ENCODE data around the gene WDR4. TPM values are rescaled to one million over a fixed set of nuclear protein-coding genes. Genes with fewer than 3 reads are reported as not detected.
A peak's percentile ranks its signal among the peaks of the same experiment; 100 is the strongest.

Gene WDR4
- total and polyA plus RNA-seq, 10 of the 15 experiments (the other 5 are each of a cell fraction or from before 2014, with no cell fraction given), result 2.1 to 45.3 (median 18.7) TPM

DNA sequence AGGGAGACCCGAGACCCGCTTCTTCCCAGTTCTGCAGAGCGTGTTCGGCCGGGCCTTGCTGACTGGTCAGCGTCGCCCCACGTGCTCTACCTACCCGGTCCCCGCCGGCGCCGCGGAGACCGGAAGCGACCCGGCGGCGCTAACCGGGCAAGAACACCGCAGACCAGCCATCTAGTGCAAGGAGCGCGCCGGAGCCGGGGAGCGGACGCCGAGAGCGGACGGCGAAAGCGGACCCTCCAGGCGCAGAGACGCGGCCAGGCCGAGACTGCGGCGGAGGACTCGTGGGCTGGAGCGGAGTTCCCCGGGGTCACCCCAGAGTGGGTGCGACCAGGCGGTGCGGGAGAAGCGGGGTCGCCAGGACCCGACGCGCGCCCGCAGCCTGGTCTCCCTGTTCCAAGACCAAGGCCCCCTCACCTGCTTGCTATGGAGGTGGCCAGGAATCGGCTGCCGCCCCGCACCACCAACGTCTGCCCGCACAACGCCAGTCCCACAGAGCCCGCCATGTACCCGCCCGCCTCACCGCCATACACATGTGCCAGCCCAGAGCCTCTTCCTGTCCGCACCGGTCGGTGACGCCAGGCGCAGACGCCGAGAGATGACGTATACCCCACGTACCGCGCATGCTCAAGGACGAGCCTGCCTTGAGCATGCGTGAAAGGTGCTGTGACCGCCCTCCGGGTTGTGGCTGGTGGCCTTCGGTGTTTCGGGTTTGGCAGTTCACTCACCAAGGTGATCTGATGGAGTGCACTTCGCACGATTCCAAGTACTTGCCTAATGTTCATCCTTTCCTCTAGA lies at the start of gene WDR4 (continued):
- TF ChIP-seq ETV6 (conservative IDR thresholded peaks at IDR 0.05 in 1 of 2, IDR thresholded peaks at IDR 0.05 in 1 of 2; ENCODE audit: borderline replicate concordance in 1 of 2, low read depth in 1 of 2), result no peak
- TF ChIP-seq, protein P1, sequence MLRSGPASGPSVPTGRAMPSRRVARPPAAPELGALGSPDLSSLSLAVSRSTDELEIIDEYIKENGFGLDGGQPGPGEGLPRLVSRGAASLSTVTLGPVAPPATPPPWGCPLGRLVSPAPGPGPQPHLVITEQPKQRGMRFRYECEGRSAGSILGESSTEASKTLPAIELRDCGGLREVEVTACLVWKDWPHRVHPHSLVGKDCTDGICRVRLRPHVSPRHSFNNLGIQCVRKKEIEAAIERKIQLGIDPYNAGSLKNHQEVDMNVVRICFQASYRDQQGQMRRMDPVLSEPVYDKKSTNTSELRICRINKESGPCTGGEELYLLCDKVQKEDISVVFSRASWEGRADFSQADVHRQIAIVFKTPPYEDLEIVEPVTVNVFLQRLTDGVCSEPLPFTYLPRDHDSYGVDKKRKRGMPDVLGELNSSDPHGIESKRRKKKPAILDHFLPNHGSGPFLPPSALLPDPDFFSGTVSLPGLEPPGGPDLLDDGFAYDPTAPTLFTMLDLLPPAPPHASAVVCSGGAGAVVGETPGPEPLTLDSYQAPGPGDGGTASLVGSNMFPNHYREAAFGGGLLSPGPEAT (IDR thresholded peaks at IDR 0.05; ENCODE audit: low read depth), result peak; percentile 92
- TF ChIP-seq, protein P2, sequence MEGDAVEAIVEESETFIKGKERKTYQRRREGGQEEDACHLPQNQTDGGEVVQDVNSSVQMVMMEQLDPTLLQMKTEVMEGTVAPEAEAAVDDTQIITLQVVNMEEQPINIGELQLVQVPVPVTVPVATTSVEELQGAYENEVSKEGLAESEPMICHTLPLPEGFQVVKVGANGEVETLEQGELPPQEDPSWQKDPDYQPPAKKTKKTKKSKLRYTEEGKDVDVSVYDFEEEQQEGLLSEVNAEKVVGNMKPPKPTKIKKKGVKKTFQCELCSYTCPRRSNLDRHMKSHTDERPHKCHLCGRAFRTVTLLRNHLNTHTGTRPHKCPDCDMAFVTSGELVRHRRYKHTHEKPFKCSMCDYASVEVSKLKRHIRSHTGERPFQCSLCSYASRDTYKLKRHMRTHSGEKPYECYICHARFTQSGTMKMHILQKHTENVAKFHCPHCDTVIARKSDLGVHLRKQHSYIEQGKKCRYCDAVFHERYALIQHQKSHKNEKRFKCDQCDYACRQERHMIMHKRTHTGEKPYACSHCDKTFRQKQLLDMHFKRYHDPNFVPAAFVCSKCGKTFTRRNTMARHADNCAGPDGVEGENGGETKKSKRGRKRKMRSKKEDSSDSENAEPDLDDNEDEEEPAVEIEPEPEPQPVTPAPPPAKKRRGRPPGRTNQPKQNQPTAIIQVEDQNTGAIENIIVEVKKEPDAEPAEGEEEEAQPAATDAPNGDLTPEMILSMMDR (IDR thresholded peaks at IDR 0.05 in 2 of 3, conservative IDR thresholded peaks at IDR 0.05 in 1 of 3; ENCODE audit: control insufficient read depth in 2 of 3, extremely low read depth in 1 of 3, insufficient read depth in 1 of 3, low read depth in 3 of 3, low read length in 3 of 3), result no peak
- no peak for TF ChIP-seq ZZZ3 (IDR thresholded peaks at IDR 0.05; ENCODE audit: control insufficient read depth, insufficient read length, low read depth)
- peak; percentile 94 for TF ChIP-seq GATAD2B (conservative IDR thresholded peaks at IDR 0.05; ENCODE audit: low read depth)
- TF ChIP-seq, protein P3, sequence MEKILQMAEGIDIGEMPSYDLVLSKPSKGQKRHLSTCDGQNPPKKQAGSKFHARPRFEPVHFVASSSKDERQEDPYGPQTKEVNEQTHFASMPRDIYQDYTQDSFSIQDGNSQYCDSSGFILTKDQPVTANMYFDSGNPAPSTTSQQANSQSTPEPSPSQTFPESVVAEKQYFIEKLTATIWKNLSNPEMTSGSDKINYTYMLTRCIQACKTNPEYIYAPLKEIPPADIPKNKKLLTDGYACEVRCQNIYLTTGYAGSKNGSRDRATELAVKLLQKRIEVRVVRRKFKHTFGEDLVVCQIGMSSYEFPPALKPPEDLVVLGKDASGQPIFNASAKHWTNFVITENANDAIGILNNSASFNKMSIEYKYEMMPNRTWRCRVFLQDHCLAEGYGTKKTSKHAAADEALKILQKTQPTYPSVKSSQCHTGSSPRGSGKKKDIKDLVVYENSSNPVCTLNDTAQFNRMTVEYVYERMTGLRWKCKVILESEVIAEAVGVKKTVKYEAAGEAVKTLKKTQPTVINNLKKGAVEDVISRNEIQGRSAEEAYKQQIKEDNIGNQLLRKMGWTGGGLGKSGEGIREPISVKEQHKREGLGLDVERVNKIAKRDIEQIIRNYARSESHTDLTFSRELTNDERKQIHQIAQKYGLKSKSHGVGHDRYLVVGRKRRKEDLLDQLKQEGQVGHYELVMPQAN (conservative IDR thresholded peaks at IDR 0.05), result peak; percentile 98
- TF ChIP-seq POU2F2 (IDR thresholded peaks at IDR 0.05; ENCODE audit: borderline replicate concordance, low read depth, low read length), result peak; percentile 88; the same call in 2 of the 3 replicates
- TF ChIP-seq YBX1 (IDR thresholded peaks at IDR 0.05), result no peak
- 0 out of 2 replicates have a peak, but pooled peaks have one; percentile 25 for TF ChIP-seq MTA2 (IDR thresholded peaks at IDR 0.05; ENCODE audit: low read depth)
- peak; percentile 79 to 93 for TF ChIP-seq BHLHE40 (IDR thresholded peaks at IDR 0.05; ENCODE audit: borderline replicate concordance in 1 of 2, low read depth in 2 of 2, low read length in 1 of 2)
- TF ChIP-seq ZNF24 (IDR thresholded peaks at IDR 0.05), result no peak
- TF ChIP-seq, protein P4, sequence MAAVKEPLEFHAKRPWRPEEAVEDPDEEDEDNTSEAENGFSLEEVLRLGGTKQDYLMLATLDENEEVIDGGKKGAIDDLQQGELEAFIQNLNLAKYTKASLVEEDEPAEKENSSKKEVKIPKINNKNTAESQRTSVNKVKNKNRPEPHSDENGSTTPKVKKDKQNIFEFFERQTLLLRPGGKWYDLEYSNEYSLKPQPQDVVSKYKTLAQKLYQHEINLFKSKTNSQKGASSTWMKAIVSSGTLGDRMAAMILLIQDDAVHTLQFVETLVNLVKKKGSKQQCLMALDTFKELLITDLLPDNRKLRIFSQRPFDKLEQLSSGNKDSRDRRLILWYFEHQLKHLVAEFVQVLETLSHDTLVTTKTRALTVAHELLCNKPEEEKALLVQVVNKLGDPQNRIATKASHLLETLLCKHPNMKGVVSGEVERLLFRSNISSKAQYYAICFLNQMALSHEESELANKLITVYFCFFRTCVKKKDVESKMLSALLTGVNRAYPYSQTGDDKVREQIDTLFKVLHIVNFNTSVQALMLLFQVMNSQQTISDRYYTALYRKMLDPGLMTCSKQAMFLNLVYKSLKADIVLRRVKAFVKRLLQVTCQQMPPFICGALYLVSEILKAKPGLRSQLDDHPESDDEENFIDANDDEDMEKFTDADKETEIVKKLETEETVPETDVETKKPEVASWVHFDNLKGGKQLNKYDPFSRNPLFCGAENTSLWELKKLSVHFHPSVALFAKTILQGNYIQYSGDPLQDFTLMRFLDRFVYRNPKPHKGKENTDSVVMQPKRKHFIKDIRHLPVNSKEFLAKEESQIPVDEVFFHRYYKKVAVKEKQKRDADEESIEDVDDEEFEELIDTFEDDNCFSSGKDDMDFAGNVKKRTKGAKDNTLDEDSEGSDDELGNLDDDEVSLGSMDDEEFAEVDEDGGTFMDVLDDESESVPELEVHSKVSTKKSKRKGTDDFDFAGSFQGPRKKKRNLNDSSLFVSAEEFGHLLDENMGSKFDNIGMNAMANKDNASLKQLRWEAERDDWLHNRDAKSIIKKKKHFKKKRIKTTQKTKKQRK (IDR thresholded peaks at IDR 0.05; ENCODE audit: low read depth, low read length), result no peak
- TF ChIP-seq, protein P5, sequence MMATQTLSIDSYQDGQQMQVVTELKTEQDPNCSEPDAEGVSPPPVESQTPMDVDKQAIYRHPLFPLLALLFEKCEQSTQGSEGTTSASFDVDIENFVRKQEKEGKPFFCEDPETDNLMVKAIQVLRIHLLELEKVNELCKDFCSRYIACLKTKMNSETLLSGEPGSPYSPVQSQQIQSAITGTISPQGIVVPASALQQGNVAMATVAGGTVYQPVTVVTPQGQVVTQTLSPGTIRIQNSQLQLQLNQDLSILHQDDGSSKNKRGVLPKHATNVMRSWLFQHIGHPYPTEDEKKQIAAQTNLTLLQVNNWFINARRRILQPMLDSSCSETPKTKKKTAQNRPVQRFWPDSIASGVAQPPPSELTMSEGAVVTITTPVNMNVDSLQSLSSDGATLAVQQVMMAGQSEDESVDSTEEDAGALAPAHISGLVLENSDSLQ (IDR thresholded peaks at IDR 0.05), result 0 out of 2 replicates have a peak, but pooled peaks have one; percentile 16
- TF ChIP-seq SPI1 (IDR thresholded peaks at IDR 0.05; ENCODE audit: borderline replicate concordance, insufficient read depth, low read depth, low read length), result no peak
- TF ChIP-seq RFX5 (IDR thresholded peaks at IDR 0.05; ENCODE audit: low read depth, low read length), result no peak
- peak; percentile 99 for TF ChIP-seq POLR2AphosphoS5 (IDR thresholded peaks at IDR 0.05; ENCODE audit: low read length)
